DND-41 (cell line): ENCODE results near the gene RAG1.

Source experiments
- ATAC-seq: fragments of 200-7000 bp; cut with Tn5 transposase; 3 replicates; pipeline ENCODE4 v1.9.1; 2021; ENCODE audit warnings: low read depth; ENCODE audit not compliant: insufficient read depth
- DNase-seq: peaks from one replicate; pipeline ENCODE4 v3.0.0-alpha.2; 2020
- H2AFZ ChIP-seq: 2 replicates; pipeline ENCODE4 v1.6.0; 2012; ENCODE audit warnings: low read depth, low read length
- H3K27ac ChIP-seq: 2 replicates; pipeline ENCODE4 v1.5.1; 2012; ENCODE audit warnings: low read length, inconsistent platforms
- H3K27me3 ChIP-seq: fragments of 200-600 bp; sonication (generic); 2 replicates; pipeline ENCODE4 v1.6.0; 2012; ENCODE audit warnings: low read length, mild to moderate bottlenecking, inconsistent platforms; ENCODE audit not compliant: insufficient read depth, poor library complexity
- H3K36me3 ChIP-seq: 2 replicates; pipeline ENCODE4 v1.5.1; 2012; ENCODE audit warnings: low read length, inconsistent platforms; ENCODE audit not compliant: insufficient read depth
- H3K4me1 ChIP-seq: 2 replicates; pipeline ENCODE4 v1.5.1; 2012; ENCODE audit warnings: mild to moderate bottlenecking, low read length; ENCODE audit not compliant: insufficient read depth
- H3K4me2 ChIP-seq: 2 replicates; pipeline ENCODE4 v1.6.0; 2012; ENCODE audit warnings: mild to moderate bottlenecking, moderate library complexity, low read length, inconsistent platforms; ENCODE audit not compliant: insufficient read depth
- H3K4me3 ChIP-seq, 2 experiments: fragments of 200-600 bp in 1 of 2; shearing (Covaris generic) in 1 of 2; 2 replicates each; pipeline ENCODE4 v1.5.1; 2012 to 2016; ENCODE audit warnings: inconsistent platforms in 2 of 2, low read length in 2 of 2, mild to moderate bottlenecking in 2 of 2, low read depth in 1 of 2, moderate library complexity in 1 of 2
- H3K79me2 ChIP-seq: 2 replicates; pipeline ENCODE4 v1.6.0; 2012; ENCODE audit warnings: low read length, inconsistent platforms; ENCODE audit not compliant: insufficient read depth
- H3K9ac ChIP-seq: 2 replicates; pipeline ENCODE4 v1.6.0; 2012; ENCODE audit warnings: low read depth, mild to moderate bottlenecking, inconsistent platforms, low read length, moderate library complexity
- H3K9me3 ChIP-seq: 2 replicates; pipeline ENCODE4 v1.5.1; 2012; ENCODE audit warnings: low read length, moderate library complexity, mild to moderate bottlenecking, inconsistent platforms; ENCODE audit not compliant: insufficient read depth, severe bottlenecking
- H4K20me1 ChIP-seq: 2 replicates; pipeline ENCODE4 v1.6.0; 2012; ENCODE audit warnings: low read length; ENCODE audit not compliant: insufficient read depth
- CTCF ChIP-seq: IDR thresholded peaks from 2 replicates; pipeline ENCODE4 v1.5.1; 2012; ENCODE audit warnings: borderline replicate concordance, low read length, moderate library complexity, mild to moderate bottlenecking; ENCODE audit not compliant: poor library complexity, severe bottlenecking; ENCODE audit errors: extremely low read depth
- EZH2 ChIP-seq: IDR thresholded peaks from 3 replicates; pipeline ENCODE4 v1.6.1; 2012; ENCODE audit warnings: borderline replicate concordance, low read depth, mild to moderate bottlenecking, moderate library complexity, low read length, inconsistent platforms; ENCODE audit not compliant: severe bottlenecking

The RAG1 gene

GRCh38 chr11:36622431-36623136 is 54.8 kb downstream of the RAG1 start:
- Histone ChIP-seq H4K20me1 (no peaks in the 10 kb centered on the region), H3K79me2 (peaks cover 67% of the 10 kb centered on the region), H3K27me3 (no peaks in the 10 kb centered on the region), H3K4me1 (peaks cover 96% of the 10 kb centered on the region), H3K4me2 (peak overlapping the region; percentile 62), H3K9me3 (no peaks in the 10 kb centered on the region), H3K27ac (peak overlapping the region; percentile 96), H2AFZ (peak overlapping the region; percentile 20; the same call in 1 of the 2 replicates), H3K4me3 (0 out of 4 replicates have a peak overlapping the region, but pooled peaks of 1 of the 2 experiments have one; percentile 21), H3K9ac (peak overlapping the region; percentile 59), H3K36me3 (no peaks in the 10 kb centered on the region)
- peak; percentile 78 for DNase-seq
- no peak for TF ChIP-seq EZH2
- TF ChIP-seq CTCF = peak; percentile 96
- peak; percentile 78 for ATAC-seq

GRCh38 chr11:36623494-36623893 is 55.7 kb downstream of the RAG1 start:
- Histone ChIP-seq H2AFZ (peak overlapping the region; percentile 49), H3K4me2 (peak overlapping the region; percentile 62), H4K20me1 (no peaks in the 10 kb centered on the region), H3K9ac (peak overlapping the region; percentile 59), H3K27ac (peak overlapping the region; percentile 96), H3K9me3 (no peaks in the 10 kb centered on the region), H3K36me3 (no peaks in the 10 kb centered on the region), H3K79me2 (peaks cover 58% of the 10 kb centered on the region), H3K4me1 (peaks cover 96% of the 10 kb centered on the region), H3K27me3 (no peaks in the 10 kb centered on the region), H3K4me3 (0 out of 4 replicates have a peak overlapping the region, but pooled peaks of 1 of the 2 experiments have one; percentile 16)
- DNase-seq (peak; percentile 50), ATAC-seq (peak; percentile 31)
- no peak for TF ChIP-seq CTCF
- TF ChIP-seq EZH2 = no peak

GRCh38 chr11:36627006-36627405 is 59.2 kb downstream of the RAG1 start:
- H3K27ac ChIP-seq = no peak overlapping the region
- ATAC-seq = no peak

More at GRCh38 chr11:36627006-36627405, 59.2 kb downstream of the RAG1 start:
- H3K27me3 ChIP-seq = no peaks in the 10 kb centered on the region
- peaks cover 91% of the 10 kb centered on the region for H3K4me1 ChIP-seq
- H4K20me1 ChIP-seq = no peaks in the 10 kb centered on the region
- no peak for TF ChIP-seq EZH2
- TF ChIP-seq CTCF = no peak
- no peaks in the 10 kb centered on the region for H3K9me3 ChIP-seq
- H3K4me3 ChIP-seq = no peak overlapping the region
- peaks cover 29% of the 10 kb centered on the region for H3K79me2 ChIP-seq
- H2AFZ ChIP-seq = no peak overlapping the region
- H3K36me3 ChIP-seq = no peaks in the 10 kb centered on the region
- H3K9ac ChIP-seq = no peak overlapping the region
- DNase-seq = no peak
- H3K4me2 ChIP-seq = no peak overlapping the region
